Lower leg skin (tissue), 4 donors: ENCODE results near the gene TLE3. TPM values are rescaled to one million over a fixed set of nuclear protein-coding genes. Genes with fewer than 3 reads are reported as not detected.

ENCODE experiments used
- DNase-seq, 2 donors: peaks; one replicate each; pipeline ENCODE4 v3.0.0-alpha.2; 2019; ENCODE audit warnings: low spot score in 2 of 2
- H3K4me3 ChIP-seq: fragments of 200-600 bp; sonication (generic); 2 replicates; pipeline ENCODE4 v1.5.1; 2017; ENCODE audit warnings: mild to moderate bottlenecking, low read depth; ENCODE audit not compliant: poor library complexity, severe bottlenecking
- POLR2A ChIP-seq, 2 donors: fragments of 450-650 bp; IDR thresholded peaks; one replicate each; pipeline ENCODE4 v1.6.1; 2016 to 2017; ENCODE audit warnings: antibody characterized with exemption in 2 of 2, mild to moderate bottlenecking in 1 of 2, moderate library complexity in 1 of 2
- WGBS, 2 donors: methylation state at CpG; one replicate each; pipeline ENCODE4 v1.1.5; 2018; 5-methylcytosine and 5-hydroxymethylcytosine counted together
- intact Hi-C: fragments of 100-400 bp; cut with DNase I; formaldehyde crosslinking; loops from one replicate; pipeline ENCODE4 v1.15.0; 2023; ENCODE audit warnings: low total_unique reads
- microRNA counts, 2 donors: library from miRNA; unstranded; fragments of <30 nt; microRNA quantifications; one replicate each; lab custom pipeline; 2016
- microRNA-seq, 2 donors: library from miRNA; unstranded; fragments of <30 nt; microRNA quantifications; one replicate each; pipeline ENCODE4, GENCODE V29; 2016; ENCODE audit warnings: borderline replicate concordance in 2 of 2, borderline number of aligned reads in 1 of 2
- total RNA-seq, 4 donors: library from RNA; depleted of rRNA; stranded (reverse); fragments of >200 nt; gene quantifications; one replicate each; pipeline ENCODE4 v1.1.0, GENCODE V29; 2016
- TF ChIP-seq, protein P1 (sequence below), 3 donors: fragments of 450-650 bp; IDR thresholded peaks; one replicate each; pipeline ENCODE4 v1.5.1; 2016; ENCODE audit warnings: antibody characterized with exemption in 3 of 3, mild to moderate bottlenecking in 3 of 3, moderate library complexity in 2 of 3

The TLE3 gene
- total RNA-seq, 4 donors from 2014 or later = 95.7 to 136 (median 124) TPM

DNA sequence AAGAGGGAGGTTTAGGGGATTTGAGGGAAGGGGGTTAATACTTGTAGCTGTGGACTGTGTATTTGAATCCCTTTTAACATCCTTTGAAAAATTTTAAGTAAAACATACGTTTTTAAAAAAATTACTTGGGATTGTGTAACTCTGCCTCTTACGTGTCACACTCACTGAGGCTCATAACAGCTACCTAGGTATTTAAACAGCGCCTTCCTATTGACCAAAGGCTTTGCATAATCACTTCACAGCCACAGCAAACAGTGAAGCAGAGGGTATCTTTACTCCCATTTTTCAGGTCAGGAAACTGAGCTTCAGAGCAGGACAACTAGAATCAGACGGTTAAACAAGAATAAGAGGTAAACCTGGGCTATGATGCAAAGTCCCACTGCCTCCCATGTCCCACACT is 95.9 kb downstream of the TLE3 start:
- intact Hi-C loops = no loop called here
- no peak overlapping the region for H3K4me3 ChIP-seq
- WGBS, 2 donors = 85 to 87% methylated on average over 4 of the region's 4 CpGs
- DNase-seq = no peak
- TF ChIP-seq, protein P1, sequence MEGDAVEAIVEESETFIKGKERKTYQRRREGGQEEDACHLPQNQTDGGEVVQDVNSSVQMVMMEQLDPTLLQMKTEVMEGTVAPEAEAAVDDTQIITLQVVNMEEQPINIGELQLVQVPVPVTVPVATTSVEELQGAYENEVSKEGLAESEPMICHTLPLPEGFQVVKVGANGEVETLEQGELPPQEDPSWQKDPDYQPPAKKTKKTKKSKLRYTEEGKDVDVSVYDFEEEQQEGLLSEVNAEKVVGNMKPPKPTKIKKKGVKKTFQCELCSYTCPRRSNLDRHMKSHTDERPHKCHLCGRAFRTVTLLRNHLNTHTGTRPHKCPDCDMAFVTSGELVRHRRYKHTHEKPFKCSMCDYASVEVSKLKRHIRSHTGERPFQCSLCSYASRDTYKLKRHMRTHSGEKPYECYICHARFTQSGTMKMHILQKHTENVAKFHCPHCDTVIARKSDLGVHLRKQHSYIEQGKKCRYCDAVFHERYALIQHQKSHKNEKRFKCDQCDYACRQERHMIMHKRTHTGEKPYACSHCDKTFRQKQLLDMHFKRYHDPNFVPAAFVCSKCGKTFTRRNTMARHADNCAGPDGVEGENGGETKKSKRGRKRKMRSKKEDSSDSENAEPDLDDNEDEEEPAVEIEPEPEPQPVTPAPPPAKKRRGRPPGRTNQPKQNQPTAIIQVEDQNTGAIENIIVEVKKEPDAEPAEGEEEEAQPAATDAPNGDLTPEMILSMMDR (IDR thresholded peaks at IDR 0.05) = no peak
- TF ChIP-seq POLR2A (IDR thresholded peaks at IDR 0.05) = no peak

DNA sequence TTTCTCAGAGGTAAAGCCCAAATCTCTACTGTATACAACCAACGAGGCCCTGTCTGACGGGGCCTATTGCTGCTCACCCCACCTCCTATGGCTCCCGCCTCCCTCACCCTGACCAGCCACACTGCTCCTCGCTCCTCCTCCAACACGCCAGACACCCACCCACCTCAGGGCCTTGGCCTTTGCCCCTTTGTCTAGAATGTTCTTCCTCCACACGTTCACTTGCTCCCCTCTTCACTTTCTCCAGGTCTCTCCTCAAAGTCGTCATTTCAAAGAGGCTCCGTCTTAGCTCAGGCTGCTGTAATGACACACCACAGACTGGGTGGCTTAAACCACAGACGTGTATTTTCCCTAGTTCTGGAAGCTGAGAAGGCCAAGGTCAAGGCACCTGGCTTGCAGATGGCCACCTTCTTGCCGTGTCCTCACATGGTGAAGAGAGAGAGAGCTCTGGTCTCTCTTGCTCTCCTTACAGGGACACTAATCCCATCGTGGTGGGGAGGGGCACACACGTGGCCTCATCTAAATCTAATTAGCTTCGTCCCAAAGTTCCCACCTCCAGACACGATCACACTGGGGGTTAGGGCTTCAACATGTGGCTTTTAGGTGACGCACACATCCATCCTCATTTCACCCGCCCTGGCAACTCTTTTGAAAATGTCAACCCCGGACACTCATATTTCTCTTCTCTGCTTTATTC is 98.2 kb downstream of the TLE3 start:
- intact Hi-C loops = loop anchor here (5.0 kb wide), 1 partner anchor 1797 kb away; no protein-coding TSS in a partner anchor
- no peak overlapping the region for H3K4me3 ChIP-seq
- TF ChIP-seq, protein P1 (IDR thresholded peaks at IDR 0.05) = no peak
- no peak for TF ChIP-seq POLR2A (IDR thresholded peaks at IDR 0.05)
- 85 to 94% methylated on average over 17 of the region's 17 CpGs for WGBS, 2 donors
- DNase-seq = no peak

DNA sequence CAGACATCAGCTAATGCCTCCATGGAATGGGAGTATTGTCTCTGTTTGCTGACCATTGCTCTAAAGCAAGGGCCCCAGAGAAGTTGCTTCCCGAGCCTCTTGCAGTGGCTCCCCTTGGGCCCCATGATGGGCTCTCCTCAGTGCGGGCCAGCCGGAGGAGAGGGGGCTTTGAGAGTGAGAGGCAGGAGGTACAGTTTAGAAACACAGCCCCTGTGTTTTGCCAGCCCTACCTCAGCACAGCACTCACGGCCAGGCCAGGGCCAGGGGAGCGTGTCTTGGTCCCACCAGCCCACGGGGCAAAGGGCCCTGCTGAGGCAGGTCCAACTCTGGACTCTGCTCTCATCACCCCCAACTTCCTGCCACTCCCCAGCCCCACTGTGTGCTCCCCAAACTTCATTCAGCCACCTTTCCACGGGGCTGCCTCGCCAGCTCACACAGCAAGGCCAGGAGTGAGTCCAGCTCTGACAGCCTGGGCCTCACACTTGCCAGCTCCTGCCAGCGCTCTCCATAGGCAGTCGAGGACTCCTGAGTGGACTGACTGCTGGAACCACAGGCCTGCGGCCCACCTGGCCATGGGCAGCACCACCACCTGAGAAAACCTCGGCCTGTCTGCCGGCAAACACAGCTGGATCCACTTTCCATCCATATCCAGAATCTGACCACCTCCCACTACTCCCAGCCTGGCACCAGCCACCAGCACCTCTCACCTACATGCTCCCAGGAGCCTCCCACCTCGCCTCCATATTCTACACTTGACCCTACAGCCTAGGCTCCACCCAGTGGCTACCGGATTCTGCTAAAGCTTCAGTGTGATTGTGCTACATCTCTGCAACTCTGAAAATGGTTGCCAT is 99.0 kb downstream of the TLE3 start:
- no peak for DNase-seq

DNA sequence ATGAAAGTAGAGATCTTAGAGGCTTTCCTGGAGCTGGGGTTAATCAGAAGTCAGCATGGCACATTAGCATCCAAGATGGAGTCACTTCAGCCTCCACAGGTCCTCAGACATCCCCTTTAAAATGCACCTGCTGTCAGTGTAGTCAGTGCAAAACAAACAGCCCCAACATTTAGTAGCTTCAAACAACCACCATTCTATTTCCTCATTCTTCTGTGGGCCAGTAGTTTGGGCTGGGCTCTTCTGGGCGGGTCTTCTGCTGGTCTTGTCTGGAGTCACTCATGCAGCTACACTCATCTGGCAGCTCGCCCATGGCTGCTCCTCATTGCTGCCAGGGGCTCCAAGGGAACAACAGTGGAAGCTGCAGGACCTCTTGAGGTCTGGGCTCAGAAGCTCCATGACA is 99.9 kb downstream of the TLE3 start:
- no peak overlapping the region for H3K4me3 ChIP-seq
- no peak for TF ChIP-seq POLR2A (IDR thresholded peaks at IDR 0.05)
- TF ChIP-seq, protein P1 (IDR thresholded peaks at IDR 0.05) = no peak
- 26 to 28% methylated on average over 2 of the region's 2 CpGs for WGBS, 2 donors
- peak; percentile 40 to 87 for DNase-seq
- intact Hi-C loops = loop anchor here (5.0 kb wide), 1 partner anchor 1796 kb away; no protein-coding TSS in a partner anchor

More for the DNA sequence above, 99.0 kb downstream of the TLE3 start:
- 90 to 94% methylated on average over 15 of the region's 15 CpGs for WGBS, 2 donors
- TF ChIP-seq POLR2A (IDR thresholded peaks at IDR 0.05) = no peak
- TF ChIP-seq, protein P1 (IDR thresholded peaks at IDR 0.05) = no peak
- H3K4me3 ChIP-seq = no peak overlapping the region
- intact Hi-C loops = loop anchor here (5.0 kb wide), 1 partner anchor 1796 kb away; no protein-coding TSS in a partner anchor

MicroRNAs encoded within 50 kb of the gene (microRNA counts, 767-probe panel; counts per million panel counts)
- microRNA hsa-miR-629-5p (lab: Ali Mortazavi, UCI) = 0 to 358 counts per million in 2 donors

Small RNA genes within 50 kb of the gene (microRNA-seq; reads per million reads assigned to microRNA genes)
- 266 to 338 reads per million in 2 donors for gene MIR629
